ENCODE measurements around the gene CDX1.

CDX1 gene

GRCh38 chr5:150124111-150124557, 42.4 kb upstream of the CDX1 start:
- H3K27ac ChIP-seq (ENCODE audit: low read length) = no peak overlapping the region
- H3K9ac ChIP-seq (ENCODE audit: low read length) = no peak overlapping the region
- H3K9me3 ChIP-seq (ENCODE audit: control insufficient read depth, low read depth, low read length) = no peaks in the 10 kb centered on the region
- no peaks in the 10 kb centered on the region for H3K36me3 ChIP-seq (ENCODE audit: control insufficient read depth, low read depth, low read length)
- H3K4me3 ChIP-seq (ENCODE audit: low read length) = no peak overlapping the region
- H3K27me3 ChIP-seq (ENCODE audit: control insufficient read depth, insufficient read depth, low read length) = no peaks in the 10 kb centered on the region
- no peaks in the 10 kb centered on the region for H3K4me1 ChIP-seq (ENCODE audit: control insufficient read depth, low read depth, low read length)

DNA sequence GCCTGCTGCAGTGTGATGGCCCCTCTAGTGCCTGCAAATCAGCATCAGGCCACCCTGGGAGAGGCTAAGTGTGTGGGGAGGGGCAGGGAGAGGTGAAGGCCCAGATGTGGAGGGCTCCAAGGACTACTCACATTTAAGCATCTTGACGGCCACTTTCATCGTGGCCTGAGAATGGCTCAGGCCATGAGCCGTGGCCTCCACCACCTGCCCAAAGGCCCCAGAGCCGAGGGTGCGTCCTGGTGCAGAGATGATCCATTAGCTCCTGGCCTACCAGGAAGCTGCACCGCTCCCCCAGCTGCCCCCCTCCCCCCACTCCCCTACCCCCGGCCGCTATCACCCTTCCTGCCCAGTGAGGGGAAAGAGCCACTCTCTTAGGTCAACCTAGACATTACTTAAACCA, 42.0 kb upstream of the CDX1 start:
- H3K9me3 ChIP-seq (ENCODE audit: control insufficient read depth, low read depth, low read length) = no peaks in the 10 kb centered on the region
- H3K9ac ChIP-seq (ENCODE audit: low read length) = no peak overlapping the region
- no peak overlapping the region for H3K27ac ChIP-seq (ENCODE audit: low read length)
- H3K4me1 ChIP-seq (ENCODE audit: control insufficient read depth, low read depth, low read length) = no peaks in the 10 kb centered on the region
- H3K36me3 ChIP-seq (ENCODE audit: control insufficient read depth, low read depth, low read length) = no peaks in the 10 kb centered on the region
- no peak overlapping the region for H3K4me3 ChIP-seq (ENCODE audit: low read length)
- peaks cover 4% of the 10 kb centered on the region for H3K27me3 ChIP-seq (ENCODE audit: control insufficient read depth, insufficient read depth, low read length)

DNA sequence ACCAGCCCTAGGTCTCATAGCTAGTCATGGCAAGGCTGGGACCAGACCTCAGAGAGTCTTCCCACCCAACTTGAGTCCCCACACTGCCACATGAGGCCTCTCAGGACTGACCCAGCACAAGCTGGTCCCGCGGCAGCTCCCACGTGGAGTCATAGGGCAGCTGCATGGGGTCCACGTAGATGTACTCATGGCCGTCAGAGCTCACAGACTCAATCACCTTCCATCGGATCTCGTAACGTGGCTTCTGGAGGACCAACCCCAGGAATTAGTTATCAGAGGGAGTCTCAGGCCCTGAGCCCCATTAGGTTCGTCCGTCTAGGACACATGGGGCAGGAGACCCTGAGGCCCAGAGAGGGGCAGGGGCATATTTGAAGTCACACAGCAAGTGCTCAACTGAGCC, 41.2 kb upstream of the CDX1 start:
- peaks cover 3% of the 10 kb centered on the region for H3K4me1 ChIP-seq (ENCODE audit: control insufficient read depth, low read depth, low read length)
- no peaks in the 10 kb centered on the region for H3K36me3 ChIP-seq (ENCODE audit: control insufficient read depth, low read depth, low read length)
- H3K9me3 ChIP-seq (ENCODE audit: control insufficient read depth, low read depth, low read length) = no peaks in the 10 kb centered on the region
- H3K27ac ChIP-seq (ENCODE audit: low read length) = no peak overlapping the region
- H3K4me3 ChIP-seq (ENCODE audit: low read length) = no peak overlapping the region
- H3K27me3 ChIP-seq (ENCODE audit: control insufficient read depth, insufficient read depth, low read length) = peaks cover 11% of the 10 kb centered on the region
- H3K9ac ChIP-seq (ENCODE audit: low read length) = no peak overlapping the region

GRCh38 chr5:150126199-150126920, 40.2 kb upstream of the CDX1 start:
- Histone ChIP-seq H3K27me3 (ENCODE audit: control insufficient read depth, insufficient read depth, low read length) (peaks cover 14% of the 10 kb centered on the region), H3K9me3 (ENCODE audit: control insufficient read depth, low read depth, low read length) (no peaks in the 10 kb centered on the region), H3K9ac (ENCODE audit: low read length) (no peak overlapping the region), H3K4me3 (ENCODE audit: low read length) (no peak overlapping the region), H3K4me1 (ENCODE audit: control insufficient read depth, low read depth, low read length) (peaks cover 13% of the 10 kb centered on the region), H3K27ac (ENCODE audit: low read length) (no peak overlapping the region), H3K36me3 (ENCODE audit: control insufficient read depth, low read depth, low read length) (no peaks in the 10 kb centered on the region)

- Histone ChIP-seq H3K27me3 (ENCODE audit: control insufficient read depth, insufficient read depth, low read length) (peaks cover 19% of the 10 kb centered on the region), H3K27ac (ENCODE audit: low read length) (no peak overlapping the region), H3K36me3 (ENCODE audit: control insufficient read depth, low read depth, low read length) (no peaks in the 10 kb centered on the region), H3K9ac (ENCODE audit: low read length) (no peak overlapping the region), H3K4me3 (ENCODE audit: low read length) (no peak overlapping the region), H3K9me3 (ENCODE audit: control insufficient read depth, low read depth, low read length) (no peaks in the 10 kb centered on the region), H3K4me1 (ENCODE audit: control insufficient read depth, low read depth, low read length) (peaks cover 13% of the 10 kb centered on the region)
Measured at GRCh38 chr5:150126921-150127265, 39.7 kb upstream of the CDX1 start.

DNA sequence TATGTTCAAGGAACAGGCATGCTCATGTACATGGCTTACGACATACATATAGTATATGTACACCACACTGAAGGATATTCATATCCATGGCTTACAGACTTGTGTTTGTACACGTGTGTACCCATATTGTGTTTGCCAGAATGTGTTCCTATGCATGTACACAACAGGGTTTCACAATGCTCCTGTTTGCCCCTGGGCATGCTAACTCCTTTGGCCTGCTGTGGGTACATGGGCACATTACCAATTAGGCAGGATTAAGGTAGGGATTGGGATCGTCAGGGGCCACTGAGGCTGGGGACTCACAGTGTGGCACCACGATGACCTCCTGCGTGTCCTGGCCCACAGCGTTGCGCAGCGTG, 37.1 kb upstream of the CDX1 start:
- H3K27ac ChIP-seq (ENCODE audit: low read length) = no peak overlapping the region
- no peaks in the 10 kb centered on the region for H3K36me3 ChIP-seq (ENCODE audit: control insufficient read depth, low read depth, low read length)
- H3K9me3 ChIP-seq (ENCODE audit: control insufficient read depth, low read depth, low read length) = no peaks in the 10 kb centered on the region
- no peak overlapping the region for H3K4me3 ChIP-seq (ENCODE audit: low read length)
- peaks cover 13% of the 10 kb centered on the region for H3K4me1 ChIP-seq (ENCODE audit: control insufficient read depth, low read depth, low read length)
- peaks cover 25% of the 10 kb centered on the region for H3K27me3 ChIP-seq (ENCODE audit: control insufficient read depth, insufficient read depth, low read length)
- no peak overlapping the region for H3K9ac ChIP-seq (ENCODE audit: low read length)

DNA sequence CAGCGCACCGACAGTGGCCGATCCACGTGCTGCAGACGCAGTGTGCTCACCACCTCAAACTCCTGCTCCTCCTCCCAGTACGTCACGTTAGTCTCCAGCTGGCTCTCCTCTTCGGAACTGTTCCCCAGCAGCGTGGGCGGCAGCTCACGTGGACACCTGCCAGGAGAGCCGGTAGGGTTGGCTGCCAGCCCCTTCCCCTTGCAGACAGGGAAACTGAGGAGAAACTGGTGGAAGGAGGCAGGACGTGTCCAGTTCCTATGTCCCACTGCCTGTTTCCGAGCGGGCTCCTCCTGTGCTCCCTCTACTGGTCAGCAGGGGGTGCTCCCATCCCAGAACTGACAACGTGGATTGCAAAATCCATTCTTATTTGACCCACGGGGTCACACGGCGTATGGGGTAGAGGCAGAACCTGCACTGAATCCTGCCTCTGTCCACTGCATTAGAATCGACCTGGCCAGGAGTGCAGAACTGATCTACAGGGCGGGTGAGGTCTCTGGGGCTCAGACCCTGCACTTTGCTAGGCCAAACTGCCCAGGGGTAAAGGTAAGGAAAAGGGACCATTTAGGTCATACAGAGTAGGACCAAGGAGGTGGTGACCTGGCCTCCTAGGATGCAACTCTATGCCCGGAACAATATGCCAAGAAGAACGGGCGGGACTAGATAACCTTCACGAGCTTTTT, 36.6 kb upstream of the CDX1 start:
- Histone ChIP-seq H3K27ac (ENCODE audit: low read length) (no peak overlapping the region), H3K27me3 (ENCODE audit: control insufficient read depth, insufficient read depth, low read length) (peaks cover 25% of the 10 kb centered on the region), H3K4me1 (ENCODE audit: control insufficient read depth, low read depth, low read length) (peaks cover 13% of the 10 kb centered on the region), H3K9me3 (ENCODE audit: control insufficient read depth, low read depth, low read length) (no peaks in the 10 kb centered on the region), H3K4me3 (ENCODE audit: low read length) (no peak overlapping the region), H3K9ac (ENCODE audit: low read length) (no peak overlapping the region), H3K36me3 (ENCODE audit: control insufficient read depth, low read depth, low read length) (no peaks in the 10 kb centered on the region)

DNA sequence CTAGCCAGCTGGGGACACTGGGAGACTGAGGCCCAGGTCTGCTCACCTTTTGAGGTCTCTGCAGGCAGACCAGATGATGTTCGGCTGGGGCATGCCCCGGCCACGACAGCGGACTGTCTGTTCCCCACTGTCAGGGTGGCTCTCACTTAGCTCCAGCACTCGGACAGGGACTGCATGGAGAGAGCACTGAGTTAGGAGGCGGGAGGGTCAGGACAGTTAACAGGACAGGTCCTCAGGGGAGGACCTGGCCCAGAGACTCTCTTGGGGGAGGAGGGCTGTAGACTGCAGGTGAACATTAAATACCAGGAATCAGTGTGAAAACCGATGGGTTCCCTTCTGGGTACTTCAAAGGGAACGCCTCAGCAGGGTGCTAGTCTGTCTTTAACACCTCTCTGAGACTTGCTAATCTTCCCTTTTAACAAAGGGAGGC, 36.1 kb upstream of the CDX1 start:
- Histone ChIP-seq H3K27me3 (ENCODE audit: control insufficient read depth, insufficient read depth, low read length) (peaks cover 25% of the 10 kb centered on the region), H3K27ac (ENCODE audit: low read length) (no peak overlapping the region), H3K36me3 (ENCODE audit: control insufficient read depth, low read depth, low read length) (no peaks in the 10 kb centered on the region), H3K9me3 (ENCODE audit: control insufficient read depth, low read depth, low read length) (no peaks in the 10 kb centered on the region), H3K4me1 (ENCODE audit: control insufficient read depth, low read depth, low read length) (peaks cover 13% of the 10 kb centered on the region), H3K9ac (ENCODE audit: low read length) (no peak overlapping the region), H3K4me3 (ENCODE audit: low read length) (no peak overlapping the region)

GRCh38 chr5:150131461-150131860, 35.1 kb upstream of the CDX1 start:
- Histone ChIP-seq H3K4me3 (ENCODE audit: low read length) (no peak overlapping the region), H3K4me1 (ENCODE audit: control insufficient read depth, low read depth, low read length) (peaks cover 15% of the 10 kb centered on the region), H3K36me3 (ENCODE audit: control insufficient read depth, low read depth, low read length) (no peaks in the 10 kb centered on the region), H3K9me3 (ENCODE audit: control insufficient read depth, low read depth, low read length) (no peaks in the 10 kb centered on the region), H3K27me3 (ENCODE audit: control insufficient read depth, insufficient read depth, low read length) (peaks cover 25% of the 10 kb centered on the region), H3K9ac (ENCODE audit: low read length) (no peak overlapping the region), H3K27ac (ENCODE audit: low read length) (no peak overlapping the region)

DNA sequence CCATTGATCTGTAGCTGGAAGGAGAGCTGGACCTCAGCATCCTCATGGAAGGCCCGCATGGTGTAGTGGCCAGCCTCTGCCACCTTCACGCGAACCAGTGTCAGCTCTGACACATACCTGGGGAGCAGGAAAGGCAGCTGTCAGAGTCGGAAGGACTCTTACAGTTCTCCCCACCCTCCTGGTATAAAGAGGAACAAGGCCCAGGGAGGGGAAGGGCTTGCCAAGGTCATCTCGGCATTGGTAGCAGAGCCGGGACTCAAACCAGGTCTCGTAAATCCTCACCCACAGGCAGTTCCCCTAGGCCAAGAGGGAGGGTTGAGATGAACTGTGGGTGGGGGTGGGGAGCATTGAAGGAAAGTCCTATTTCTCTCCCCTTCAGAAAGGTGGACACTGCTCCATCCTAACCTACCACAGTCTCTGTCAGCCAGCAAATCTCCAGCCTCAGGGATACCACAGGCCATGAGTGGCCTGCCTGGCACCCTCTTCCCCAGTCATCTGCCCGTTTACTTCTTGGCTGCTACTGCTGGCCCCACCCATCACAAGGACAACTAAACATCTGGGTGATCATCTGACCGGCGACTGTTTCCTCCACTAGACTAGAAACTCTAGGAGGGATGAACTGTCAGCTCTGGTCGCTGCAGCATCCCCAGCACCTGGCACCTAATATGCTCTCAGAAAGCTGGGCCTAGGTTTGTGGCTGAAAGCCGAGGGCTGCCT, 34.4 kb upstream of the CDX1 start:
- Histone ChIP-seq H3K4me1 (ENCODE audit: control insufficient read depth, low read depth, low read length) (peaks cover 21% of the 10 kb centered on the region), H3K27me3 (ENCODE audit: control insufficient read depth, insufficient read depth, low read length) (peaks cover 25% of the 10 kb centered on the region), H3K4me3 (ENCODE audit: low read length) (no peak overlapping the region), H3K9me3 (ENCODE audit: control insufficient read depth, low read depth, low read length) (no peaks in the 10 kb centered on the region), H3K36me3 (ENCODE audit: control insufficient read depth, low read depth, low read length) (no peaks in the 10 kb centered on the region), H3K27ac (ENCODE audit: low read length) (no peak overlapping the region), H3K9ac (ENCODE audit: low read length) (no peak overlapping the region)

DNA sequence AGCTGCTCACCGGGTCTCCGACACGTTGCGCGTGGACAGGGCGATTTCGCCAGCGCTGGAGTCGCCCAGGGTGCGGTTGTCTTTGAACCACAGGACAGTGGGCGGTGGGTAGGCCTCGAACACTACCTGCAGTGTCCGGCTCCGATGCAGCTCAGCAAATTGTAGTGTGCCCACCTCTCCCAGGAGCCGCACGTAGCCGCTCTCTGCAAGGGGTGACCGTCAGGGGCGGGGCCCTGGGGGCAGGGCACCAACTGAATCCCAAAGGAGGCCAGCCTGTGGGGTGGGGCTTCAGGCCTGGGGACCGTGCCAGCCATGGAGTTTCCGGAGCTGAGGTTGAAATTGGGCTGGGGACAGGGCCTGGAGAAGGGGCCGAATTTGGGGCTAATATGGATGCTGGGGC, 33.8 kb upstream of the CDX1 start:
- Histone ChIP-seq H3K9me3 (ENCODE audit: control insufficient read depth, low read depth, low read length) (no peaks in the 10 kb centered on the region), H3K36me3 (ENCODE audit: control insufficient read depth, low read depth, low read length) (no peaks in the 10 kb centered on the region), H3K4me1 (ENCODE audit: control insufficient read depth, low read depth, low read length) (peaks cover 25% of the 10 kb centered on the region), H3K27ac (ENCODE audit: low read length) (no peak overlapping the region), H3K4me3 (ENCODE audit: low read length) (no peak overlapping the region), H3K27me3 (ENCODE audit: control insufficient read depth, insufficient read depth, low read length) (peaks cover 25% of the 10 kb centered on the region), H3K9ac (ENCODE audit: low read length) (no peak overlapping the region)

Data from iPS-18a (cell line).